Measurements from ENCODE around the gene VSTM1.

The VSTM1 gene

GRCh38 chr19:54095136-54095858 lies 31.6 kb upstream of the VSTM1 start:
- TF ChIP-seq, protein P1, sequence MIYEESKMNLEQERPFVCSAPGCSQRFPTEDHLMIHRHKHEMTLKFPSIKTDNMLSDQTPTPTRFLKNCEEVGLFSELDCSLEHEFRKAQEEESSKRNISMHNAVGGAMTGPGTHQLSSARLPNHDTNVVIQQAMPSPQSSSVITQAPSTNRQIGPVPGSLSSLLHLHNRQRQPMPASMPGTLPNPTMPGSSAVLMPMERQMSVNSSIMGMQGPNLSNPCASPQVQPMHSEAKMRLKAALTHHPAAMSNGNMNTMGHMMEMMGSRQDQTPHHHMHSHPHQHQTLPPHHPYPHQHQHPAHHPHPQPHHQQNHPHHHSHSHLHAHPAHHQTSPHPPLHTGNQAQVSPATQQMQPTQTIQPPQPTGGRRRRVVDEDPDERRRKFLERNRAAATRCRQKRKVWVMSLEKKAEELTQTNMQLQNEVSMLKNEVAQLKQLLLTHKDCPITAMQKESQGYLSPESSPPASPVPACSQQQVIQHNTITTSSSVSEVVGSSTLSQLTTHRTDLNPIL (CRISPR knock-in tag; IDR thresholded peaks at IDR 0.05; ENCODE audit: low read depth): no peak
- TF ChIP-seq CSDC2 (CRISPR knock-in tag; IDR thresholded peaks at IDR 0.05) (no peak), ZC3H10 (CRISPR knock-in tag; IDR thresholded peaks at IDR 0.05) (no peak), PATZ1 (CRISPR knock-in tag; IDR thresholded peaks at IDR 0.05; ENCODE audit: borderline replicate concordance) (no peak), ZNF70 (CRISPR knock-in tag; IDR thresholded peaks at IDR 0.05) (no peak), ZNF8 (CRISPR knock-in tag; IDR thresholded peaks at IDR 0.05) (no peak), TSHZ2 (CRISPR knock-in tag; IDR thresholded peaks at IDR 0.05) (no peak), OSR1 (CRISPR knock-in tag; IDR thresholded peaks at IDR 0.05) (no peak), POU6F1 (CRISPR knock-in tag; IDR thresholded peaks at IDR 0.05; ENCODE audit: borderline replicate concordance, low read depth) (no peak), ISL1 (CRISPR knock-in tag; IDR thresholded peaks at IDR 0.05) (no peak), ZFP3 (CRISPR knock-in tag; IDR thresholded peaks at IDR 0.05) (no peak), ARNTL (CRISPR knock-in tag; IDR thresholded peaks at IDR 0.05; ENCODE audit: borderline replicate concordance, low read depth) (no peak), ZNF565 (CRISPR knock-in tag; conservative IDR thresholded peaks at IDR 0.05; ENCODE audit: low read depth) (no peak), SNAI2 (CRISPR knock-in tag; IDR thresholded peaks at IDR 0.05) (no peak), TCF4 (CRISPR knock-in tag; IDR thresholded peaks at IDR 0.05; ENCODE audit: borderline replicate concordance) (no peak), GLIS3 (CRISPR knock-in tag; IDR thresholded peaks at IDR 0.05) (no peak), PPARA (CRISPR knock-in tag; IDR thresholded peaks at IDR 0.05; ENCODE audit: borderline replicate concordance) (no peak), ESRRG (CRISPR knock-in tag; IDR thresholded peaks at IDR 0.05) (no peak), RARB (CRISPR knock-in tag; IDR thresholded peaks at IDR 0.05) (no peak), BACH2 (CRISPR knock-in tag; IDR thresholded peaks at IDR 0.05; ENCODE audit: borderline replicate concordance) (no peak)
- ATAC-seq: no peak

DNA sequence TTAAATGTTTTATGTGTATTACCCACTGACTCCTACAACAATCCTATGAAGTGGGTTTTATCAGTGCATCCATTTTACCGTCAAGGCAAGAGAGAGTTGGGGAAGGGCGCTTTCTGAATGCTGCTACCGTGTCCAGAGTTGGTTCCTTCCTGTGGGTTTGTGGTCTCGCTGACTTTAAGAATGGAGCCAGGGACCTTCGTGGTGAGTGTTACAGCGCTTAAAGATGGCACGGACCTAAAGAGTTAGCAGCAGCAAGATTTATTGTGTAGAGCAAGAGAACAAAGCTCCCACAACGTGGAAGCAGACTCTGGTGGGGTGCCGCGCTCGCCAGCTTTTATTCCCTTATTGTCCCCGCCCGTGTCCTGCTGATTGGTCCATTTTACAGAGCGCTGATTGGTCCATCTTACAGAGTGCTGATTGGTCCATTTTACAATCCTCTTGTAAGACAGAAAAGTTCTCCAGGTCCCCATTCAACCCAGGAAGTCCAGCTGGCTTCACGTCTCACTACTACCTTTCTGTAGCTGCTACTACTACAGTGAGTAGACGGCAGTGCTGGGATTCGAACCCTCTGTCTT lies 30.8 kb upstream of the VSTM1 start:
- ATAC-seq: no peak
- TF ChIP-seq, protein P1 (CRISPR knock-in tag; IDR thresholded peaks at IDR 0.05; ENCODE audit: low read depth): no peak
- TF ChIP-seq ARNTL (CRISPR knock-in tag; IDR thresholded peaks at IDR 0.05; ENCODE audit: borderline replicate concordance, low read depth) (no peak), OSR1 (CRISPR knock-in tag; IDR thresholded peaks at IDR 0.05) (no peak), ZFP3 (CRISPR knock-in tag; IDR thresholded peaks at IDR 0.05) (no peak)
- TF ChIP-seq, protein P2, sequence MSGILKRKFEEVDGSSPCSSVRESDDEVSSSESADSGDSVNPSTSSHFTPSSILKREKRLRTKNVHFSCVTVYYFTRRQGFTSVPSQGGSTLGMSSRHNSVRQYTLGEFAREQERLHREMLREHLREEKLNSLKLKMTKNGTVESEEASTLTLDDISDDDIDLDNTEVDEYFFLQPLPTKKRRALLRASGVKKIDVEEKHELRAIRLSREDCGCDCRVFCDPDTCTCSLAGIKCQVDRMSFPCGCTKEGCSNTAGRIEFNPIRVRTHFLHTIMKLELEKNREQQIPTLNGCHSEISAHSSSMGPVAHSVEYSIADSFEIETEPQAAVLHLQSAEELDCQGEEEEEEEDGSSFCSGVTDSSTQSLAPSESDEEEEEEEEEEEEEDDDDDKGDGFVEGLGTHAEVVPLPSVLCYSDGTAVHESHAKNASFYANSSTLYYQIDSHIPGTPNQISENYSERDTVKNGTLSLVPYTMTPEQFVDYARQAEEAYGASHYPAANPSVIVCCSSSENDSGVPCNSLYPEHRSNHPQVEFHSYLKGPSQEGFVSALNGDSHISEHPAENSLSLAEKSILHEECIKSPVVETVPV (CRISPR knock-in tag; IDR thresholded peaks at IDR 0.05): no peak
